Suprapubic skin (tissue), 4 donors: Measurements from ENCODE around the gene WDR7. TPM values are rescaled to one million over a fixed set of nuclear protein-coding genes. Genes with fewer than 3 reads are reported as not detected.

Experiments
- DNase-seq, 2 donors: peaks; one replicate each; pipeline ENCODE4 v3.0.0-alpha.2; 2019; ENCODE audit warnings: low spot score in 2 of 2
- H3K27ac ChIP-seq: fragments of 200-600 bp; sonication (generic); one replicate; pipeline ENCODE4 v1.5.1; 2019
- H3K27me3 ChIP-seq: fragments of 200-600 bp; sonication (generic); one replicate; pipeline ENCODE4 v1.5.1; 2019
- H3K36me3 ChIP-seq: fragments of 200-600 bp; sonication (generic); one replicate; pipeline ENCODE4 v1.5.1; 2019
- H3K4me1 ChIP-seq: fragments of 200-600 bp; sonication (generic); one replicate; pipeline ENCODE4 v1.5.1; 2019
- H3K4me3 ChIP-seq: fragments of 200-600 bp; sonication (generic); one replicate; pipeline ENCODE4 v1.5.1; 2019; ENCODE audit warnings: mild to moderate bottlenecking
- H3K9me3 ChIP-seq: fragments of 200-600 bp; sonication (generic); one replicate; pipeline ENCODE4 v1.5.1; 2019
- CTCF ChIP-seq, 2 donors: fragments of 200-600 bp in 1 of 2; fragments of 450-650 bp in 1 of 2; sonication (generic) in 1 of 2; IDR thresholded peaks; one replicate each; pipeline ENCODE4 v1.5.1; 2016 to 2019; ENCODE audit warnings: antibody characterized with exemption in 2 of 2, mild to moderate bottlenecking in 1 of 2, moderate library complexity in 1 of 2
- EP300 ChIP-seq: sonication (generic); formaldehyde crosslinking; IDR thresholded peaks from one replicate; pipeline ENCODE4 v1.6.1; 2017; ENCODE audit warnings: antibody characterized with exemption
- POLR2A ChIP-seq, 2 donors: fragments of 450-650 bp; IDR thresholded peaks; one replicate each; pipeline ENCODE4 v1.6.1; 2017; ENCODE audit warnings: antibody characterized with exemption in 2 of 2, mild to moderate bottlenecking in 2 of 2, moderate library complexity in 2 of 2
- POLR2AphosphoS5 ChIP-seq, 3 donors: sonication (generic); formaldehyde crosslinking; IDR thresholded peaks; one replicate each; pipeline ENCODE4 v1.6.1; 2017; ENCODE audit warnings: antibody characterized with exemption in 3 of 3
- WGBS: methylation state at CpG from one replicate; pipeline ENCODE4 v1.1.5; 2018; 5-methylcytosine and 5-hydroxymethylcytosine counted together
- total RNA-seq, 4 donors: library from RNA; depleted of rRNA; stranded (reverse); fragments of >200 nt; gene quantifications; one replicate each; pipeline ENCODE4 v1.1.0, GENCODE V29; 2016

The WDR7 gene
- total RNA-seq, 4 donors from 2014 or later: 14.4 to 29.2 (median 20.2) TPM

- Histone ChIP-seq H3K4me1 (no peaks in the 10 kb centered on the region), H3K36me3 (no peaks in the 10 kb centered on the region), H3K27me3 (no peaks in the 10 kb centered on the region), H3K9me3 (no peaks in the 10 kb centered on the region), H3K4me3 (no peak overlapping the region), H3K27ac (no peak overlapping the region)
- no peak for DNase-seq
- TF ChIP-seq POLR2A (IDR thresholded peaks at IDR 0.05): no peak
- TF ChIP-seq EP300: no peak
- TF ChIP-seq CTCF (IDR thresholded peaks at IDR 0.05): no peak
- TF ChIP-seq POLR2AphosphoS5 (IDR thresholded peaks at IDR 0.05): no peak
- WGBS: 96% methylated on average over 2 of the region's 2 CpGs
Observed at GRCh38 chr18:56726906-56727305, 75.7 kb downstream of the WDR7 start.

GRCh38 chr18:56727399-56727798 lies 76.2 kb downstream of the WDR7 start:
- no peak overlapping the region for H3K27ac ChIP-seq
- TF ChIP-seq CTCF (IDR thresholded peaks at IDR 0.05) (no peak), POLR2AphosphoS5 (IDR thresholded peaks at IDR 0.05) (no peak), EP300 (no peak), POLR2A (IDR thresholded peaks at IDR 0.05) (no peak)
- no peaks in the 10 kb centered on the region for H3K4me1 ChIP-seq
- H3K9me3 ChIP-seq: no peaks in the 10 kb centered on the region
- no peak for DNase-seq
- H3K4me3 ChIP-seq: no peak overlapping the region
- 88% methylated on average over 5 of the region's 5 CpGs for WGBS
- no peaks in the 10 kb centered on the region for H3K27me3 ChIP-seq
- no peaks in the 10 kb centered on the region for H3K36me3 ChIP-seq

DNA sequence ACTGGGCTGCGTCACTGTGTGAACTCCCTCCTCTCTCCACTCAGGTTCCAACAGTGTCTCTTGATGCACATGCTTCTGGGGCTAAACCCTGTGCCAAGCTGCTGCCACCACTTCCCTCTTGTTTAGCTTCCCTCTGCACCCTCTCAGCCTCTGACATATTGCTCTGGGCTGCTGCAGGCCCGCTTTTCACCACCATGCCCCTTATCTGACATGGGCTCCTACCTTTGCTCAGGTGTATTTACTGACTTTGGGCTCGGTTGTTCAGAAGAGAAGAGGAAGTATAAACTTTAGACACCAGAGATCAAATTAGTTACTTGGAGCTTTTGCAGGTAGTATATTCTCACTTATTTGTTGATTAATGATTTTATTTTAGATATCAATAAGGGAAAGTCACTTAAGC lies 77.6 kb downstream of the WDR7 start:
- Histone ChIP-seq H3K4me3 (no peak overlapping the region), H3K27ac (no peak overlapping the region), H3K4me1 (no peaks in the 10 kb centered on the region), H3K9me3 (no peaks in the 10 kb centered on the region), H3K36me3 (no peaks in the 10 kb centered on the region), H3K27me3 (no peaks in the 10 kb centered on the region)
- TF ChIP-seq POLR2AphosphoS5 (IDR thresholded peaks at IDR 0.05) (no peak), CTCF (IDR thresholded peaks at IDR 0.05) (no peak), POLR2A (IDR thresholded peaks at IDR 0.05) (no peak), EP300 (no peak)
- no peak for DNase-seq
- 97% methylated on average over 3 of the region's 3 CpGs for WGBS

DNA sequence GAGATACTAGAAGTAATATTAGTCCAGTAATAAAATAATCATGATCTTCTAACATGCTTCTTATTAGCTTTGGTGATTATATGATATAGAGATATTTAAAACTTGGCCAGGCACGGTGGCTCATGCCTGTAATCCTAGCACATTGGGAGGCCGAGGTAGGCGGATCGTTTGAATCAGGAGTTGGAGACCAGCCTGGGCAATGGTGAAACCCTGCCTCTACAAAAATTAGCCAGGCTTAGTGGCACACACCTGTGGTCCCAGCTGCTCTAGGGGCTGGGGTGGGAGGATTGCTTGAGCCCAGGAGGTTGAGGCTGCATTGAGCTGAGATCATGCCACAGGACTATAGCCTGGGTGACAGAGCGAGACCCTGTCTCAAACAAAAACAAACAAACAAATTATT lies 87.0 kb downstream of the WDR7 start:
- H3K4me3 ChIP-seq: no peak overlapping the region
- H3K9me3 ChIP-seq: no peaks in the 10 kb centered on the region
- H3K27ac ChIP-seq: no peak overlapping the region
- no peaks in the 10 kb centered on the region for H3K36me3 ChIP-seq
- TF ChIP-seq EP300: no peak
- TF ChIP-seq CTCF (IDR thresholded peaks at IDR 0.05): no peak
- TF ChIP-seq POLR2AphosphoS5 (IDR thresholded peaks at IDR 0.05): no peak
- no peak for TF ChIP-seq POLR2A (IDR thresholded peaks at IDR 0.05)
- 88% methylated on average over 5 of the region's 5 CpGs for WGBS
- H3K27me3 ChIP-seq: no peaks in the 10 kb centered on the region
- no peak for DNase-seq
- no peaks in the 10 kb centered on the region for H3K4me1 ChIP-seq

GRCh38 chr18:56739731-56740130 lies 88.6 kb downstream of the WDR7 start:
- Histone ChIP-seq H3K27ac (no peak overlapping the region), H3K27me3 (no peaks in the 10 kb centered on the region), H3K9me3 (no peaks in the 10 kb centered on the region), H3K36me3 (peaks cover 3% of the 10 kb centered on the region), H3K4me1 (no peaks in the 10 kb centered on the region), H3K4me3 (no peak overlapping the region)
- 92% methylated on average over 2 of the region's 2 CpGs for WGBS
- DNase-seq: no peak
- TF ChIP-seq EP300: no peak
- no peak for TF ChIP-seq CTCF (IDR thresholded peaks at IDR 0.05)
- TF ChIP-seq POLR2AphosphoS5 (IDR thresholded peaks at IDR 0.05): no peak
- no peak for TF ChIP-seq POLR2A (IDR thresholded peaks at IDR 0.05)
